HFF-Myc (cell line): Measurements from ENCODE around the gene FARP1.

Source experiments
- DNase-seq: peaks from one replicate; pipeline ENCODE4 v3.0.0-alpha.2; 2011; ENCODE audit warnings: low read depth; ENCODE audit errors: extremely low read depth
- H3K4me3 ChIP-seq: replicated peaks from 2 replicates; pipeline ENCODE4 v1.5.1; 2011; ENCODE audit warnings: low read depth, mild to moderate bottlenecking, control low read depth, low read length
- TF ChIP-seq, protein P1 (sequence below): IDR thresholded peaks from 2 replicates; pipeline ENCODE4 v1.5.1; 2012; ENCODE audit warnings: mild to moderate bottlenecking, low read depth, low read length, control low read depth; ENCODE audit errors: missing control alignments

FARP1 gene

DNA sequence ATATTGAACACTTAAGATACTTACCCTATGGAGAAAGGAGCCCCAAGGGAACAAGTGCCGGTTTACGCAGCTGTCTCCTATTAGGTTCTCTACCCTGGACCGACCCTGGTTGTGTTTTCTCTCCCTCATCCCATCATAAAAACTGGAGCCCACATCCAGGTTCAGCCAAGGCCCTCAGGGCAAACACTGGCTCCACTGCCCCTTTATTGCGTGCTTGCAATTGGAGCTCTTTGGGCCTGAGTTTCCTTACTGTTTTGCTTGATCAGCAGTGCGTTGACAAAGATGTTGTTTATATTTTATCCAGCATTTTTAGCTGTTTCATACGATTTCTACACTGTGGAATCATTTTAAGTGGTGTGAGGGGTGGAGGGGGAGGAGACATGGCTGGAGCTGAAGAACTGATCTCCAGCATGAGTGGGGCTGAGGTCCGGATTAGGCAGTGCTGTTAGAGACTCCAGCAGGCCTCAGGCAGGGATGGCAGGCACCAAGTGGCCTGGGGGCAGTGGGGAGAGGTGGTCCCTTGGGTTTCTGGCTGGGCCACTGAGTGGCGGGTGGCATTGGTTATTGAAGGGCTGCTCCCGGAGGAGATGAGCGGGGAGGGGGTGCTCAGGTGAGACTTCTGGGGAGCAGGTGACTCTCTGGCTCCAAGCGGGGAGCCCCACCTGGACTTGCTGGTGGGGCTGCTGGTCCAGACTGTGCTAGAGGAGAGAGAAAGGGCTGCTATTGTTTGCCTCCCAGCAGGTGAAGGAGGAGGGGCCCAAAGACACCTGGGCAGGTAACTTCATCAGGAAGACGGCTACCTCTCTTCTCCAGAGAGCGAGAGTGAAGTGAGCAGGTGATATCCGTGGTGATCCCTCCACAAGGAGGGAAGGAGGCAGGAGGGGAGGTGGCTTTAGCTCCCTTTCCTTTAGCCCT lies 96.5 kb downstream of the FARP1 start:
- H3K4me3 ChIP-seq, result no peak overlapping the region
- TF ChIP-seq, protein P1, sequence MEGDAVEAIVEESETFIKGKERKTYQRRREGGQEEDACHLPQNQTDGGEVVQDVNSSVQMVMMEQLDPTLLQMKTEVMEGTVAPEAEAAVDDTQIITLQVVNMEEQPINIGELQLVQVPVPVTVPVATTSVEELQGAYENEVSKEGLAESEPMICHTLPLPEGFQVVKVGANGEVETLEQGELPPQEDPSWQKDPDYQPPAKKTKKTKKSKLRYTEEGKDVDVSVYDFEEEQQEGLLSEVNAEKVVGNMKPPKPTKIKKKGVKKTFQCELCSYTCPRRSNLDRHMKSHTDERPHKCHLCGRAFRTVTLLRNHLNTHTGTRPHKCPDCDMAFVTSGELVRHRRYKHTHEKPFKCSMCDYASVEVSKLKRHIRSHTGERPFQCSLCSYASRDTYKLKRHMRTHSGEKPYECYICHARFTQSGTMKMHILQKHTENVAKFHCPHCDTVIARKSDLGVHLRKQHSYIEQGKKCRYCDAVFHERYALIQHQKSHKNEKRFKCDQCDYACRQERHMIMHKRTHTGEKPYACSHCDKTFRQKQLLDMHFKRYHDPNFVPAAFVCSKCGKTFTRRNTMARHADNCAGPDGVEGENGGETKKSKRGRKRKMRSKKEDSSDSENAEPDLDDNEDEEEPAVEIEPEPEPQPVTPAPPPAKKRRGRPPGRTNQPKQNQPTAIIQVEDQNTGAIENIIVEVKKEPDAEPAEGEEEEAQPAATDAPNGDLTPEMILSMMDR, result no peak
- no peak for DNase-seq

DNA sequence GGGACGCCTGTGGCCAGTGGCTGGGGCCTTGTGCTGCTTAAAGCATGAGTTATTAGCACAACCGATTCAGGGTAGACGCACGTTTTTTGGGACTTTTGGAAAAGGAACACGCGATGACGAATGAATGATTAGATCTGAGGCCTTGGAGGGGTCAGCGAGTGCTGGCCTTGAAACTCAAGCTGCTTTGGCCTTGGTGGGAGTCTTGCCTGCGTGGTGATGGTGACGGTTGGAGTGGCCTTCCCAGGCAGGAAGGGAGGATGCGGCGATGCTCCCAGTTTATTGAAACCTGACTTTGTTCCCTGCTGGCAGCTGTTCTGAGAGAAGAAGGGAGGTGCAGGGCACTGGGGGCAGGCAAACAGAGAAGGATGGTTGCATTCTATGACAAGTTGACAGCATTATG lies 97.2 kb downstream of the FARP1 start:
- no peak overlapping the region for H3K4me3 ChIP-seq
- TF ChIP-seq, protein P1, result no peak
- DNase-seq, result no peak

- TF ChIP-seq, protein P1, result no peak
These were observed 98.1 kb downstream of the FARP1 start for GRCh38 chr13:98240974-98241373.

GRCh38 chr13:98241976-98242375 lies 99.1 kb downstream of the FARP1 start:
- DNase-seq, result no peak
- H3K4me3 ChIP-seq, result no peak overlapping the region
- TF ChIP-seq, protein P1, result no peak

More at GRCh38 chr13:98240974-98241373, 98.1 kb downstream of the FARP1 start:
- no peak overlapping the region for H3K4me3 ChIP-seq
- no peak for DNase-seq

- TF ChIP-seq, protein P1, result no peak
- H3K4me3 ChIP-seq, result no peak overlapping the region
- DNase-seq, result no peak
These were observed 99.5 kb downstream of the FARP1 start for GRCh38 chr13:98242403-98242802.

- no peak overlapping the region for H3K4me3 ChIP-seq
- TF ChIP-seq, protein P1, result no peak
- DNase-seq, result no peak
These were observed 101.0 kb downstream of the FARP1 start for GRCh38 chr13:98243929-98244272.
